K562 (cell line): ENCODE data around the gene AP1B1.

ENCODE experiments used
- HBP1 ChIP-seq: fragments of 450-650 bp; formaldehyde crosslinking; IDR thresholded peaks from 2 replicates; pipeline ENCODE4 v1.4.0; 2022; ENCODE audit warnings: missing genetic modification characterization
- POLR2AphosphoS5 ChIP-seq: IDR thresholded peaks from 2 replicates; pipeline ENCODE4 v1.6.1; 2011; ENCODE audit warnings: mild to moderate bottlenecking, low read depth, low read length, moderate library complexity; ENCODE audit not compliant: control insufficient read depth, insufficient read depth

- TF ChIP-seq HBP1 (CRISPR knock-in tag) (no peak), POLR2AphosphoS5 (no peak)
Measured at GRCh38 chr22:29385748-29386147, 2.6 kb downstream of the AP1B1 start.
